Sigmoid colon (tissue), 7 donors: ENCODE data around the gene MSANTD2. TPM values are rescaled to one million over a fixed set of nuclear protein-coding genes. Genes with fewer than 3 reads are reported as not detected.
"Not testable (repeated sequence)": the region's sequence is repeated elsewhere in the genome, so short reads cannot be mapped to it uniquely, and the experiment has no call there.

ENCODE experiments used
- DNase-seq: peaks from one replicate; pipeline ENCODE4 v3.0.0-alpha.2; 2019
- H3K27ac ChIP-seq, 4 donors: fragments of 200-600 bp; sonication (generic); one replicate each; pipeline ENCODE4 v1.5.1; 2016 to 2019; ENCODE audit warnings: mild to moderate bottlenecking in 1 of 4
- H3K27me3 ChIP-seq, 3 donors: fragments of 200-600 bp; sonication (generic); one replicate each; pipeline ENCODE4 v1.5.1; 2019; ENCODE audit warnings: mild to moderate bottlenecking in 1 of 3
- H3K36me3 ChIP-seq, 4 donors: fragments of 200-600 bp; sonication (generic); one replicate each; pipeline ENCODE4 v1.5.1; 2016 to 2019
- H3K4me1 ChIP-seq, 4 donors: fragments of 200-600 bp; sonication (generic); one replicate each; pipeline ENCODE4 v1.5.1; 2017 to 2019
- H3K4me3 ChIP-seq, 4 donors: fragments of 200-600 bp; sonication (generic); one replicate each; pipeline ENCODE4 v1.5.1; 2017 to 2019; ENCODE audit warnings: mild to moderate bottlenecking in 2 of 4, moderate library complexity in 1 of 4
- H3K9me3 ChIP-seq, 4 donors: fragments of 200-600 bp in 3 of 4; sonication (generic) in 3 of 4; one replicate each; pipeline versions ENCODE4 v1.5.1 to v1.6.1; 2013 to 2019
- EP300 ChIP-seq, 4 donors: sonication (generic); formaldehyde crosslinking; IDR thresholded peaks; one replicate each; pipeline ENCODE4 v1.6.1; 2017; ENCODE audit warnings: antibody characterized with exemption in 4 of 4
- POLR2A ChIP-seq, 2 donors: fragments of 450-650 bp; IDR thresholded peaks; one replicate each; pipeline ENCODE4 v1.6.1; 2016; ENCODE audit warnings: antibody characterized with exemption in 2 of 2, mild to moderate bottlenecking in 2 of 2, moderate library complexity in 2 of 2
- POLR2AphosphoS5 ChIP-seq, 4 donors: sonication (generic); formaldehyde crosslinking; IDR thresholded peaks; one replicate each; pipeline ENCODE4 v1.6.1; 2017; ENCODE audit warnings: antibody characterized with exemption in 4 of 4
- WGBS, 2 donors: extraction: QIAGEN DNeasy Blood & Tissue Kit; methylation state at CpG; one replicate each; pipeline ENCODE4 v1.1.7; 2013; 5-methylcytosine and 5-hydroxymethylcytosine counted together
- intact Hi-C: fragments of 100-400 bp; cut with DNase I; formaldehyde crosslinking; loops from one replicate; pipeline ENCODE4 v1.15.1; 2023
- polyA plus RNA-seq, 3 donors: library from polyadenylated mRNA; stranded (reverse); fragments of 200-250 nt; gene quantifications; one replicate each; pipeline ENCODE4 v1.2.3, GENCODE V29; 2013
- total RNA-seq, 4 donors: library from RNA; depleted of rRNA; stranded (reverse); fragments of >200 nt; gene quantifications; one replicate each; pipeline ENCODE4 v1.1.0, GENCODE V29; 2016
- TF ChIP-seq, protein P1 (sequence below), 4 experiments: fragments of 450-650 bp in 3 of 4; fragments of 200-600 bp in 1 of 4; IDR thresholded peaks; one replicate each; pipeline ENCODE4 v1.5.1; 2016 to 2019; ENCODE audit warnings: antibody characterized with exemption in 4 of 4, mild to moderate bottlenecking in 3 of 4, moderate library complexity in 2 of 4
- donor health status: healthy with polysubstance abuse.
- donor health status: Bipolar disorder and iron deficiency.
- donor health status: healthy.

MSANTD2 gene
- total and polyA plus RNA-seq, 7 donors = 1.6 to 23.8 (median 8.6) TPM

DNA sequence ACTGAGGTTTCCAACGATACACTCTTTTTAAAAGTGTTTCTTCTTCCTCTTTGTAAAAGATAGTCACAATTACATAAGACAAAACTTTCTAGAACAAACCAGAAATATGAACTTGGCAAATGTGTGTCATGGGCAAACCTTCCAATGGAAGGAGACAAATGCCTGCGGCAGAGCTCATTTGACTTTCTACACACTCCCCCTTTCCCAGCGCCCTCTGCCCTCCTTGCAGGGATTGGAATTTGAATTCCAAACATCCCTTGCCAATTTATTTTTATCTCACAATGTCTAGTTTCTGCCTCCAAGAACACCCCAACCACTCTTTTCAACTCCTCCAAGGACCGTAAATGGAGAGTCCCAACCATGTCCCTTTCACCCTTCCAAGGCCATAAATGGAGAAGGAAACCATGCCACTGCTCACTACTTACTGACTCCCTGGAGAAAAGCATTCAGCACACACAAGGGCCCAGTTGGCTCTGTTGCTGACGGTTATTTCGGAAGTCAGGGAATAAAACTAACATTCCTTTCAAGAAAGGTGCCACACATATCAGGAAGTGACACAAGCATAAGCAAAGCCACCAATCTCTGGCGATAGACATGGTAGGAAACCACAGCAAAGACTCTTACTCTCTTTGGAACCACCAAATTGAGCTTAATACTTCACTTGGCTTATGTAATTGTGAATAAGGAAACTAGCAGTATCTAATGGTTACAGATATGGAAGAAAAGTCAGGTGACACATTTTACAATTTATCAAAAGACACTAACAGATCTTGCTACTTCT, 23.2 kb downstream of the MSANTD2 start:
- no peak overlapping the region for H3K27ac ChIP-seq
- WGBS, 2 donors = 85 to 96% methylated on average over 7 of the region's 7 CpGs
- intact Hi-C loops = no loop called here
- DNase-seq = no peak
- peaks cover 0 to 32% (median 0%) of the 10 kb centered on the region in 4 donors for H3K36me3 ChIP-seq
- H3K4me1 ChIP-seq = peaks cover 0 to 7% (median 0%) of the 10 kb centered on the region in 4 donors
- no peaks in the 10 kb centered on the region for H3K27me3 ChIP-seq
- H3K4me3 ChIP-seq = no peak overlapping the region
- no peaks in the 10 kb centered on the region for H3K9me3 ChIP-seq
- TF ChIP-seq EP300 (IDR thresholded peaks at IDR 0.05) = no peak
- TF ChIP-seq, protein P1, sequence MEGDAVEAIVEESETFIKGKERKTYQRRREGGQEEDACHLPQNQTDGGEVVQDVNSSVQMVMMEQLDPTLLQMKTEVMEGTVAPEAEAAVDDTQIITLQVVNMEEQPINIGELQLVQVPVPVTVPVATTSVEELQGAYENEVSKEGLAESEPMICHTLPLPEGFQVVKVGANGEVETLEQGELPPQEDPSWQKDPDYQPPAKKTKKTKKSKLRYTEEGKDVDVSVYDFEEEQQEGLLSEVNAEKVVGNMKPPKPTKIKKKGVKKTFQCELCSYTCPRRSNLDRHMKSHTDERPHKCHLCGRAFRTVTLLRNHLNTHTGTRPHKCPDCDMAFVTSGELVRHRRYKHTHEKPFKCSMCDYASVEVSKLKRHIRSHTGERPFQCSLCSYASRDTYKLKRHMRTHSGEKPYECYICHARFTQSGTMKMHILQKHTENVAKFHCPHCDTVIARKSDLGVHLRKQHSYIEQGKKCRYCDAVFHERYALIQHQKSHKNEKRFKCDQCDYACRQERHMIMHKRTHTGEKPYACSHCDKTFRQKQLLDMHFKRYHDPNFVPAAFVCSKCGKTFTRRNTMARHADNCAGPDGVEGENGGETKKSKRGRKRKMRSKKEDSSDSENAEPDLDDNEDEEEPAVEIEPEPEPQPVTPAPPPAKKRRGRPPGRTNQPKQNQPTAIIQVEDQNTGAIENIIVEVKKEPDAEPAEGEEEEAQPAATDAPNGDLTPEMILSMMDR (IDR thresholded peaks at IDR 0.05) = no peak
- TF ChIP-seq POLR2AphosphoS5 (IDR thresholded peaks at IDR 0.05) = no peak
- no peak for TF ChIP-seq POLR2A (IDR thresholded peaks at IDR 0.05)

DNA sequence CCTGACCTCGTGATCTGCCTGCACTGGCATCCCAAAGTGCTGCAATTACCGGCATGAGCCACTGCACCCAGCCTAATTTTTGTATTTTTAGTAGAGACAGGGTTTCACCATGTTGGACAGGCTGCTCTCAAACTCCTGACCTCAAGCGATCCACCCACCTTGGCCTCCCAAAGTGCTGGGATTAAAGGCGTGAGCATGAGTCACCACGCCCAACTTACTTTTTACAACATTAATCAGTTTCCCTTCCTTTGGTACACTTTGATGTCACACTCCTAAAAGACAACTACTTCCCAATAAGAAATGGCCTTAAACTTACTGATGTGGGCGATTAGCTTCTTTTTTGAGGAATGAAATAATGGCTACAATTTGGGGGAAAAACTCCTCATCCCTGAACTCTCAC, 29.2 kb downstream of the MSANTD2 start:
- H3K4me1 ChIP-seq, H3K27ac ChIP-seq, H3K9me3 ChIP-seq, DNase-seq, intact Hi-C loops, H3K27me3 ChIP-seq, H3K4me3 ChIP-seq: not testable (repeated sequence)
- WGBS, 2 donors = 87 to 94% methylated on average over 6 of the region's 6 CpGs
- peaks cover 0 to 76% (median 15%) of the 10 kb centered on the region in 4 donors for H3K36me3 ChIP-seq

GRCh38 chr11:124769806-124770774, 30.1 kb downstream of the MSANTD2 start:
- Histone ChIP-seq H3K27ac (no peak overlapping the region), H3K9me3 (no peaks in the 10 kb centered on the region), H3K27me3 (no peaks in the 10 kb centered on the region), H3K36me3 (peaks cover 0 to 76% (median 15%) of the 10 kb centered on the region in 4 donors), H3K4me3 (no peak overlapping the region), H3K4me1 (no peaks in the 10 kb centered on the region)
- intact Hi-C loops = no loop called here
- DNase-seq = no peak
- no peak for TF ChIP-seq EP300 (IDR thresholded peaks at IDR 0.05)
- TF ChIP-seq, protein P1 (IDR thresholded peaks at IDR 0.05) = no peak
- TF ChIP-seq POLR2A (IDR thresholded peaks at IDR 0.05) = no peak
- 96% methylated on average over 8 of the region's 8 CpGs for WGBS, 2 donors

GRCh38 chr11:124768914-124769313, 31.3 kb downstream of the MSANTD2 start:
- TF ChIP-seq POLR2AphosphoS5 (IDR thresholded peaks at IDR 0.05) = no peak
- no peak for TF ChIP-seq EP300 (IDR thresholded peaks at IDR 0.05)
- no peaks in the 10 kb centered on the region for H3K9me3 ChIP-seq
- WGBS, 2 donors = 21 to 76% methylated on average over 8 of the region's 8 CpGs
- intact Hi-C loops = no loop called here
- no peaks in the 10 kb centered on the region for H3K27me3 ChIP-seq
- H3K36me3 ChIP-seq = peaks cover 0 to 65% (median 15%) of the 10 kb centered on the region in 4 donors
- DNase-seq = no peak
- no peak overlapping the region for H3K27ac ChIP-seq
- no peaks in the 10 kb centered on the region for H3K4me1 ChIP-seq
- H3K4me3 ChIP-seq = no peak overlapping the region

DNA sequence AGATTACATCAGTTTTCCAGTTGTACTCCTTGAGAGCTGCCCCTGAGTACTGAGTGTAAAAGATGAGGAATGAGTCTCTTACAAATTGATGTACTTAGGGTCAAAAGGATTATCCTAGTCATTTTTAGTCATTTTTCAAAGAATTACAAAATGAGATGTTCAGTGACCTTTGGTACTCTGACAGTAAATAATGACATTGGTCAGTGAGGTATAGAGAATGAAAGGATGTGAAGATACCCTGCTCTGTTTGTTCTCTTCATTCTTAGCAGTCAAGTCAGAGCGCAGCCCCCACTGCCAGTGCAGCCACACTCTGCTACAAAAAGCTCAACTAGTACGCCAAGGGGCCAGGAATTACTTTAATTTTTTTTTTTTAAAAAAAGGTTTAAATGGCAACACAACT, 34.0 kb downstream of the MSANTD2 start:
- Histone ChIP-seq H3K4me1 (peaks cover 0 to 20% (median 16%) of the 10 kb centered on the region in 4 donors), H3K27me3 (peaks cover 17 to 26% (median 18%) of the 10 kb centered on the region in 3 donors), H3K4me3 (no peak overlapping the region), H3K9me3 (no peaks in the 10 kb centered on the region), H3K27ac (no peak overlapping the region), H3K36me3 (peaks cover 0 to 40% (median 12%) of the 10 kb centered on the region in 4 donors)
- TF ChIP-seq POLR2AphosphoS5 (IDR thresholded peaks at IDR 0.05) (no peak), EP300 (IDR thresholded peaks at IDR 0.05) (no peak), POLR2A (IDR thresholded peaks at IDR 0.05) (no peak)
- TF ChIP-seq, protein P1 (IDR thresholded peaks at IDR 0.05) = no peak
- intact Hi-C loops = no loop called here
- no peak for DNase-seq
- 96 to 97% methylated on average over 2 of the region's 2 CpGs for WGBS, 2 donors
